Trophoblast cell (in vitro differentiated cells and primary cell): ENCODE data around the gene DEAF1.

Experiments used
- DNase-seq, 2 donors: peaks; one replicate each; pipeline ENCODE4 v3.0.0-alpha.2; 2016
- H2AFZ ChIP-seq: 2 replicates; pipeline ENCODE4 v1.6.1; 2013; ENCODE audit warnings: low read length, moderate library complexity, mild to moderate bottlenecking; ENCODE audit not compliant: insufficient read depth, poor library complexity
- H2AK5ac ChIP-seq: 2 replicates; pipeline ENCODE4 v1.6.1; 2013; ENCODE audit warnings: mild to moderate bottlenecking, low read length
- H2BK120ac ChIP-seq: 2 replicates; pipeline ENCODE4 v1.6.1; 2013; ENCODE audit warnings: low read length, mild to moderate bottlenecking, moderate library complexity; ENCODE audit not compliant: insufficient read depth, poor library complexity
- H2BK12ac ChIP-seq: 2 replicates; pipeline ENCODE4 v1.6.1; 2013; ENCODE audit warnings: mild to moderate bottlenecking, low read length, moderate library complexity
- H2BK5ac ChIP-seq: 2 replicates; pipeline ENCODE4 v1.6.1; 2013; ENCODE audit warnings: low read length, low read depth, moderate library complexity, mild to moderate bottlenecking; ENCODE audit not compliant: poor library complexity
- H3K14ac ChIP-seq: 2 replicates; pipeline ENCODE4 v1.6.1; 2013; ENCODE audit warnings: mild to moderate bottlenecking, low read length
- H3K18ac ChIP-seq: 2 replicates; pipeline ENCODE4 v1.6.1; 2013; ENCODE audit warnings: mild to moderate bottlenecking, low read length
- H3K23ac ChIP-seq: 2 replicates; pipeline ENCODE4 v1.6.1; 2013; ENCODE audit warnings: low read length
- H3K27ac ChIP-seq: 2 replicates; pipeline ENCODE4 v1.5.1; 2013; ENCODE audit warnings: low read depth, mild to moderate bottlenecking, inconsistent platforms, low read length, moderate library complexity
- H3K27me3 ChIP-seq: 2 replicates; pipeline ENCODE4 v1.6.1; 2013; ENCODE audit warnings: inconsistent platforms, mild to moderate bottlenecking, low read length, moderate library complexity; ENCODE audit not compliant: insufficient read depth
- H3K36me3 ChIP-seq, 2 experiments: 1 replicate in 1 of 2; 2 replicates in 1 of 2; pipeline ENCODE4 v1.6.1; 2013; ENCODE audit warnings: low read length in 2 of 2, mild to moderate bottlenecking in 2 of 2, moderate library complexity in 1 of 2; ENCODE audit not compliant: insufficient read depth in 2 of 2, control insufficient read depth in 1 of 2
- H3K4ac ChIP-seq: 2 replicates; pipeline ENCODE4 v1.6.1; 2013; ENCODE audit warnings: low read depth, mild to moderate bottlenecking, low read length, moderate library complexity
- H3K4me1 ChIP-seq, 2 experiments: 1 replicate in 1 of 2; 2 replicates in 1 of 2; pipeline ENCODE4 v1.6.1; 2013; ENCODE audit warnings: low read length in 2 of 2, mild to moderate bottlenecking in 2 of 2, moderate library complexity in 1 of 2; ENCODE audit not compliant: insufficient read depth in 2 of 2, control insufficient read depth in 1 of 2
- H3K4me2 ChIP-seq: 2 replicates; pipeline ENCODE4 v1.6.1; 2013; ENCODE audit warnings: inconsistent platforms, mild to moderate bottlenecking, low read length, moderate library complexity
- H3K4me3 ChIP-seq: 2 replicates; pipeline ENCODE4 v1.5.1; 2013; ENCODE audit warnings: mild to moderate bottlenecking, low read depth, low read length, inconsistent platforms
- H3K79me1 ChIP-seq: one replicate; pipeline ENCODE4 v1.6.1; 2013; ENCODE audit warnings: low read length
- H3K79me2 ChIP-seq: 2 replicates; pipeline ENCODE4 v1.6.1; 2013; ENCODE audit warnings: low read length, mild to moderate bottlenecking; ENCODE audit not compliant: control insufficient read depth, insufficient read depth, poor library complexity
- H3K9ac ChIP-seq: 2 replicates; pipeline ENCODE4 v1.6.1; 2013; ENCODE audit warnings: mild to moderate bottlenecking, low read length
- H3K9me3 ChIP-seq: 2 replicates; pipeline ENCODE4 v1.6.1; 2013; ENCODE audit warnings: low read depth, mild to moderate bottlenecking, control low read depth, inconsistent platforms, low read length; ENCODE audit not compliant: insufficient read depth
- H4K12ac ChIP-seq: 2 replicates; pipeline ENCODE4 v1.6.1; 2013; ENCODE audit warnings: low read depth, mild to moderate bottlenecking, low read length, moderate library complexity
- H4K8ac ChIP-seq: 2 replicates; pipeline ENCODE4 v1.6.1; 2013; ENCODE audit warnings: low read depth, mild to moderate bottlenecking, low read length, moderate library complexity
- H4K91ac ChIP-seq: one replicate; pipeline ENCODE4 v1.6.1; 2013; ENCODE audit warnings: low read depth, mild to moderate bottlenecking, low read length, moderate library complexity
- WGBS: extraction: QIAGEN DNeasy Blood & Tissue Kit; methylation state at CpG from one replicate; pipeline ENCODE4 v1.1.7; 2013; ENCODE audit warnings: missing lambda C conversion rate; ENCODE audit not compliant: insufficient read length, insufficient coverage; ENCODE audit errors: extremely low coverage; 5-methylcytosine and 5-hydroxymethylcytosine counted together

DEAF1 gene

DNA sequence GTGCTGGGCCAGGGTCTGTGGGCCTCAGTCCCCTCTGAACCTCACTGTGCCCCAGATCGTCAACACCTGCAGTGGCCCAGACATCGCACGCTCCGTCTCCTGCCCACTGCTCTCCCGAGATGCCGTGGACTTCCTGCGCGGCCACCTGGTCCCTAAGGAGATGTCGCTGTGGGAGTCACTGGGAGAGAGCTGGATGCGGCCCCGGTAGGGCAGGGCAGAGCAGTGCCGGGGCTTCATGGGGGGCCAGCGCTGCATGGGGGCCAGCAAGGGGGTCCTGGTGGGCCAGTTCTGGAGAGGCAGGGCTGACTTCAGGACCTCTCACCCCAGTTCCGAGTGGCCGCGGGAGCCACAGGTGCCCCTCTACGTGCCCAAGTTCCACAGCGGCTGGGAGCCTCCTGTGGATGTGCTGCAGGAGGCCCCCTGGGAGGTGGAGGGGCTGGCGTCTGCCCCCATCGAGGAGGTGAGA, 27.4 kb upstream of the DEAF1 start:
- Histone ChIP-seq H3K4me3 (no peak overlapping the region), H2BK12ac (no peak overlapping the region), H3K27ac (no peak overlapping the region), H3K14ac (no peak overlapping the region), H4K8ac (no peak overlapping the region), H3K27me3 (no peaks in the 10 kb centered on the region), H3K36me3 (peaks cover 64 to 66% of the 10 kb centered on the region in 2 experiments), H2BK5ac (no peak overlapping the region), H3K9ac (no peak overlapping the region), H3K18ac (no peak overlapping the region), H3K4me2 (no peak overlapping the region), H3K4ac (no peak overlapping the region), H4K91ac (no peak overlapping the region), H3K4me1 (peaks cover 0 to 3% of the 10 kb centered on the region in 2 experiments), H3K79me1 (no peaks in the 10 kb centered on the region), H3K23ac (no peak overlapping the region), H2BK120ac (no peak overlapping the region), H4K12ac (no peak overlapping the region), H3K9me3 (no peaks in the 10 kb centered on the region), H2AFZ (no peak overlapping the region), H2AK5ac (no peak overlapping the region), H3K79me2 (no peaks in the 10 kb centered on the region)
- DNase-seq, result no peak
- WGBS, result no CpG with 5 or more reads among the region's 20 CpGs

DNA sequence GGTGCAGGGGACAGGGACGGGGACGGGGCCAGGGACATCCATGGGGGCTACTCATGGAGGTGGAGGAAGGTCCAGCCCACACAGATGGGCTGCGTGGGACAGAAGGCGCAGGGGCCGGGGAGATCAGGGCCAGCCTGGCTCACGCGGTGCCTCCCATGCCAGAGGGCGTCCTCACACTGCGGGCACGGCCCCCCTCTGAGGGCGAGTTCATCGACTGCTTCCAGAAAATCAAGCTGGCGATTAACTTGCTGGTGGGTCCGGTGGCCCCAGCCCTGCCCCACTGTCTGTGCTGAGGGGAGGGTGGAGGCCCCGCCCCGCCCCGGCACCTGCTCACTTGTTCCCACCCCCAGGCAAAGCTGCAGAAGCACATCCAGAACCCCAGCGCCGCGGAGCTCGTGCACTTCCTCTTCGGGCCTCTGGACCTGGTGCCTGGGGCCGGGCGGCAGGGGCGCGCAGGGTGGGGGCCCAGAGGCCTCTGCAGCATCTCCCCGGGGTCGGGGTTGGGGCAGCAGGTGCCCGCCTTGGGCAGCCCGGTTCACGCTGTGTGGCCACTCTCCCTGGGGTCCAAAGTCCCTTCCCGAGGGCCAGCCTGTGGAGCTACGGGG, 26.8 kb upstream of the DEAF1 start:
- Histone ChIP-seq H3K23ac (no peak overlapping the region), H3K14ac (no peak overlapping the region), H4K91ac (no peak overlapping the region), H3K79me1 (no peaks in the 10 kb centered on the region), H3K4ac (no peak overlapping the region), H3K18ac (no peak overlapping the region), H4K12ac (no peak overlapping the region), H2BK5ac (no peak overlapping the region), H3K79me2 (no peaks in the 10 kb centered on the region), H2BK12ac (no peak overlapping the region), H2AFZ (no peak overlapping the region), H2BK120ac (no peak overlapping the region), H4K8ac (no peak overlapping the region), H3K9me3 (no peaks in the 10 kb centered on the region), H3K27me3 (no peaks in the 10 kb centered on the region), H3K36me3 (peaks cover 61 to 62% of the 10 kb centered on the region in 2 experiments), H3K9ac (no peak overlapping the region), H3K4me1 (peaks cover 0 to 3% of the 10 kb centered on the region in 2 experiments), H3K4me3 (no peak overlapping the region), H2AK5ac (no peak overlapping the region), H3K27ac (no peak overlapping the region), H3K4me2 (no peak overlapping the region)
- peak in 1 of 2 donors; percentile 20 for DNase-seq
- no CpG with 5 or more reads among the region's 33 CpGs for WGBS

DNA sequence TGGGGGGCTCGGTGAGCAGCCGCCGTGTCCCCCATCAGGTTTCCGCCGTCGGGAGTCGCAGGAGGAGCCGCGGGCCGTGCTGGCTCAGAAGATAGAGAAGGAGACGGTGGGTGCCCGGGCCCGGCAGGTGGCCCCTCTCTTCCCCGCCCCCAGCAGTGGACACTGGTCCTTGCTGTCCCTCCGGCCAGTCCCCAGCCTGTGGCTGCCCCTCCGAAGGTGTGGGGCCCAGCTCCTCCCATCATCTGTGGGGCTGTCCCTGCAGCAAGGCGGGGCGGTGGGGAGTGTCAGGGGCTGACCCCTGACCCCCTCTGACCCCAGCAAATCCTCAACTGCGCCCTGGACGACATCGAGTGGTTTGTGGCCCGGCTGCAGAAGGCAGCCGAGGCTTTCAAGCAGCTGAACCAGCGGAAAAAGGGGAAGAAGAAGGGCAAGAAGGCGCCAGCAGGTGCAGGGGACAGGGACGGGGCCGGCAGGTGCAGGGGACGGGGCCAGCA, 26.3 kb upstream of the DEAF1 start:
- no CpG with 5 or more reads among the region's 28 CpGs for WGBS
- H2BK5ac ChIP-seq, result no peak overlapping the region
- no peak overlapping the region for H4K12ac ChIP-seq
- H3K23ac ChIP-seq, result no peak overlapping the region
- H3K79me2 ChIP-seq, result no peaks in the 10 kb centered on the region
- H3K4ac ChIP-seq, result no peak overlapping the region
- H3K9ac ChIP-seq, result no peak overlapping the region
- H4K91ac ChIP-seq, result no peak overlapping the region
- H2AK5ac ChIP-seq, result no peak overlapping the region
- no peak overlapping the region for H3K4me3 ChIP-seq
- no peak overlapping the region for H2BK120ac ChIP-seq
- H3K18ac ChIP-seq, result no peak overlapping the region
- no peak for DNase-seq
- H2AFZ ChIP-seq, result no peak overlapping the region
- H3K27me3 ChIP-seq, result no peaks in the 10 kb centered on the region
- no peak overlapping the region for H3K27ac ChIP-seq
- no peak overlapping the region for H3K4me2 ChIP-seq
- H3K79me1 ChIP-seq, result no peaks in the 10 kb centered on the region
- no peak overlapping the region for H3K14ac ChIP-seq
- H3K9me3 ChIP-seq, result no peaks in the 10 kb centered on the region
- H3K4me1 ChIP-seq, result peaks cover 0 to 3% of the 10 kb centered on the region in 2 experiments
- no peak overlapping the region for H4K8ac ChIP-seq
- peaks cover 55 to 58% of the 10 kb centered on the region in 2 experiments for H3K36me3 ChIP-seq
- no peak overlapping the region for H2BK12ac ChIP-seq

DNA sequence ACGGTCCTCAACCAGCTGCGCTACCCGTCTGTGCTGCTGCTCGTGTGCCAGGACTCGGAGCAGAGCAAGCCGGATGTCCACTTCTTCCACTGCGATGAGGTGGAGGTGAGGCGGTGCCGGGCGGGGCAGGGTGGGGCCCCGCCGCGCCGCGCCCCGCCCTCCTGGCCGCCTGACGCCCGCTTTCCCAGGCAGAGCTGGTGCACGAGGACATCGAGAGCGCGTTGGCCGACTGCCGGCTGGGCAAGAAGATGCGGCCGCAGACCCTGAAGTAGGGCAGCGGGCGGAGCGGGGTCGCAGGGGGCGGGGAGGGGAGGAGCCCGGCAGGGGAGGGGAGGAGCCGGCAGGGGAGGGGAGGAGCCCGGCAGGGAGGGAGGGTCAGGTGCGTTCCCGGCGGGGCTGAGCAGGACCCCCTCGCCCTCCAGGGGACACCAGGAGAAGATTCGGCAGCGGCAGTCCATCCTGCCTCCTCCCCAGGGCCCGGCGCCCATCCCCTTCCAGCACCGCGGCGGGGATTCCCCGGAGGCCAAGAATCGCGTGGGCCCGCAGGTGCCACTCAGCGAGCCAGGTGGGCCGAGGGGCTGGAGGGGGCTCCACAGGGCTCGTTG, 25.7 kb upstream of the DEAF1 start:
- H2BK120ac ChIP-seq, result no peak overlapping the region
- peaks cover 54 to 58% of the 10 kb centered on the region in 2 experiments for H3K36me3 ChIP-seq
- WGBS, result no CpG with 5 or more reads among the region's 53 CpGs
- no peak overlapping the region for H3K4ac ChIP-seq
- no peak overlapping the region for H2BK12ac ChIP-seq
- H3K18ac ChIP-seq, result no peak overlapping the region
- no peak overlapping the region for H4K8ac ChIP-seq
- no peak overlapping the region for H3K23ac ChIP-seq
- H3K4me1 ChIP-seq, result peaks cover 0 to 3% of the 10 kb centered on the region in 2 experiments
- no peak for DNase-seq
- H3K79me2 ChIP-seq, result no peaks in the 10 kb centered on the region
- H3K9ac ChIP-seq, result no peak overlapping the region
- H3K14ac ChIP-seq, result no peak overlapping the region
- H4K91ac ChIP-seq, result no peak overlapping the region
- H4K12ac ChIP-seq, result no peak overlapping the region
- H3K27ac ChIP-seq, result no peak overlapping the region
- no peak overlapping the region for H2BK5ac ChIP-seq
- no peak overlapping the region for H3K4me2 ChIP-seq
- H3K9me3 ChIP-seq, result no peaks in the 10 kb centered on the region
- H2AK5ac ChIP-seq, result no peak overlapping the region
- H3K27me3 ChIP-seq, result no peaks in the 10 kb centered on the region
- no peaks in the 10 kb centered on the region for H3K79me1 ChIP-seq
- no peak overlapping the region for H3K4me3 ChIP-seq
- H2AFZ ChIP-seq, result no peak overlapping the region
